HepG2 (cell line): ENCODE measurements around the gene MT1M. TPM values are rescaled to one million over a fixed set of nuclear protein-coding genes. Genes with fewer than 3 reads are reported as not detected.
A peak's percentile ranks its signal among the peaks of the same experiment; 100 is the strongest.

Source experiments
- HNF4G ChIP-seq, 2 experiments: sonication (generic) in 1 of 2; formaldehyde crosslinking in 1 of 2; IDR thresholded peaks; 2 replicates each; pipeline versions ENCODE4 v1.4.0 to v1.6.1; 2011 to 2020; ENCODE audit warnings: borderline replicate concordance in 2 of 2, low read depth in 2 of 2, mild to moderate bottlenecking in 2 of 2, low read length in 1 of 2, missing genetic modification reagents in 1 of 2, moderate library complexity in 1 of 2
- HOXA3 ChIP-seq: sonication (generic); formaldehyde crosslinking; IDR thresholded peaks from 2 replicates; pipeline ENCODE4 v1.5.0; 2020; ENCODE audit warnings: missing genetic modification reagents
- PCBP1 ChIP-seq: fragments of 200-400 bp; formaldehyde crosslinking; IDR thresholded peaks from 2 replicates; pipeline ENCODE4 v1.6.1; 2017; ENCODE audit warnings: mild to moderate bottlenecking, low read depth, low read length, borderline replicate concordance
- PHF8 ChIP-seq: sonication (generic); formaldehyde crosslinking; IDR thresholded peaks from 2 replicates; pipeline ENCODE4 v1.5.0; 2020; ENCODE audit warnings: missing genetic modification reagents
- SNAI1 ChIP-seq: sonication (generic); formaldehyde crosslinking; IDR thresholded peaks from 2 replicates; pipeline ENCODE4 v1.5.0; 2020; ENCODE audit warnings: mild to moderate bottlenecking, missing genetic modification reagents, borderline replicate concordance
- TEAD2 ChIP-seq: sonication (generic); formaldehyde crosslinking; IDR thresholded peaks from 2 replicates; pipeline ENCODE4 v1.9.0; 2021; ENCODE audit warnings: missing genetic modification reagents
- ZFP62 ChIP-seq: sonication (generic); formaldehyde crosslinking; IDR thresholded peaks from 2 replicates; pipeline ENCODE4 v1.4.0; 2020; ENCODE audit warnings: missing genetic modification reagents
- ZNF224 ChIP-seq: sonication (generic); formaldehyde crosslinking; IDR thresholded peaks from 2 replicates; pipeline ENCODE4 v1.5.0; 2020; ENCODE audit warnings: mild to moderate bottlenecking, missing genetic modification reagents
- ZNF552 ChIP-seq: sonication (generic); formaldehyde crosslinking; IDR thresholded peaks from 2 replicates; pipeline ENCODE4 v1.9.0; 2022; ENCODE audit warnings: missing genetic modification reagents, mild to moderate bottlenecking, borderline replicate concordance
- ZNF614 ChIP-seq: IDR thresholded peaks from 2 replicates; pipeline ENCODE4 v1.6.1; 2018; ENCODE audit warnings: missing biosample characterization, missing genetic modification reagents, inconsistent platforms, borderline replicate concordance
- ZSCAN31 ChIP-seq: sonication (generic); formaldehyde crosslinking; IDR thresholded peaks from 2 replicates; pipeline ENCODE4 v1.5.0; 2020; ENCODE audit warnings: low read depth, mild to moderate bottlenecking, missing genetic modification reagents
- polyA plus RNA-seq, 8 experiments: library from polyadenylated mRNA; depleted of rRNA in 3 of 8; stranded (reverse) in 7 of 8; unstranded in 1 of 8; fragments of >200 nt; fragmentation: Illumina TruSeq in 4 of 8; extraction: Trizol in 4 of 8; gene quantifications; 2 replicates each; pipeline versions ENCODE4 v1.2.1 to v1.2.3, GENCODE V29; 2011 to 2016; ENCODE audit warnings: low read depth in 4 of 8, missing spikeins in 1 of 8, mixed read lengths in 1 of 8; ENCODE audit not compliant: insufficient read depth in 1 of 8
- total RNA-seq, 5 experiments: library from RNA; depleted of rRNA; stranded (reverse); fragments of >200 nt; fragmentation: Illumina TruSeq; extraction: Trizol; gene quantifications; 2 replicates each; pipeline ENCODE4 v1.2.3, GENCODE V29; 2016; ENCODE audit warnings: low read depth in 1 of 5
- TF ChIP-seq, protein P1 (sequence below): IDR thresholded peaks from 2 replicates; pipeline ENCODE4 v1.6.1; 2016; ENCODE audit warnings: low read depth, missing genetic modification reagents, missing compliant biosample characterization
- TF ChIP-seq, protein P2 (sequence below): sonication (generic); formaldehyde crosslinking; IDR thresholded peaks from 2 replicates; pipeline ENCODE4 v1.4.0; 2020; ENCODE audit warnings: missing genetic modification reagents, borderline replicate concordance
- TF ChIP-seq, protein P3 (sequence below): IDR thresholded peaks from 2 replicates; pipeline ENCODE4 v1.4.0; 2020; ENCODE audit warnings: mild to moderate bottlenecking, missing genetic modification reagents

MT1M gene
- total and polyA plus RNA-seq, 2 of the 13 experiments (the other 11 are each of a cell fraction or from before 2014, with no cell fraction given) = 4.6 TPM; not detected in 1

DNA sequence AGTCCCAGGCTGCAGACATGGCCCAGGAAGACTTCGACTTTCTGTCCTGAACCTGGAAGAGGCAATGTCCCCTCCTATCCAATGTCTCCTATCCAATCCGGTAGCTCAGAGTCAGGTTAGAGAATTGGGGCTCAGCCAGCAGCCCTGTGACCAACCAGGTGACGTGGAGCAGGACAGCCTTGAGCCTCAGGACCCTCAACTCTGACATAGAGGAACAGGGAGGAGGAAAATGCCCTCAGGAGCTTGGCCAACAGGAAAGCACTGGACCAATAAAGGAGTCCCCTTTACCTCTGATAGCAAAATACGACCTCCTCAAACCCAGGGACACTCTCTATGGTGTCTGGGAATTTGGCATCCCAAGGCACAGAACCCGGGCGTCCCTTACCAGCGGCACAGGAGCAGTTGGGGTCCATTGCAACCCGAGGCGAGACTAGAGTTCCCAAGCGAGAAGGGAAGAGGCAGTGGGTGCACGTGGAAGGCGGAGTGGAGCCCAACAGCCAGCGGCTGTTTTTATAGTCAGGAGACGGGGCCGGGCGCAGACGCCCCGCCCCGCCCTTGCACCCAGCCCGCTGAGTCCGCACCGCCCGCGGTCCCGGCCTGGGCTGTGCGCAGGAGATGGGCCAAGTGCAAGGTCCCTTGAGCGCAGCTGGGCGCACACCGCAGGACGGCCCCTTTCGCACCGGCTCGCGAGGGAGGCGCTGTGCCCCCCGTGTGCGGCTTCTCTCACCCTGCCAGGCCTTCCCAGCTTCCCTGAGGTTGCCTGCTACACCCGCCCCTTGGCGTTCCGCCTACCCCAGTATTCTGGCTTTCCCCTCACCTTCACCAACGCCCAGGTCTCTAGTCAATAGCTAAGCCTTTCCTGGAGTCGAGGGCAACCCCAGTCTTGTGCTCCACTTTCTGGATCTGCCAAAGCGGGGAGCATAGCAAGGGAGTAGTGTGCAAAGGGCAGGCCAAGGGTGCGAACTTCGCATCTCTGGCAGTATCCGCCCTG lies 35.4 kb downstream of the MT1M start, which contains the start of gene MT1G (continued):
- TF ChIP-seq, protein P1, sequence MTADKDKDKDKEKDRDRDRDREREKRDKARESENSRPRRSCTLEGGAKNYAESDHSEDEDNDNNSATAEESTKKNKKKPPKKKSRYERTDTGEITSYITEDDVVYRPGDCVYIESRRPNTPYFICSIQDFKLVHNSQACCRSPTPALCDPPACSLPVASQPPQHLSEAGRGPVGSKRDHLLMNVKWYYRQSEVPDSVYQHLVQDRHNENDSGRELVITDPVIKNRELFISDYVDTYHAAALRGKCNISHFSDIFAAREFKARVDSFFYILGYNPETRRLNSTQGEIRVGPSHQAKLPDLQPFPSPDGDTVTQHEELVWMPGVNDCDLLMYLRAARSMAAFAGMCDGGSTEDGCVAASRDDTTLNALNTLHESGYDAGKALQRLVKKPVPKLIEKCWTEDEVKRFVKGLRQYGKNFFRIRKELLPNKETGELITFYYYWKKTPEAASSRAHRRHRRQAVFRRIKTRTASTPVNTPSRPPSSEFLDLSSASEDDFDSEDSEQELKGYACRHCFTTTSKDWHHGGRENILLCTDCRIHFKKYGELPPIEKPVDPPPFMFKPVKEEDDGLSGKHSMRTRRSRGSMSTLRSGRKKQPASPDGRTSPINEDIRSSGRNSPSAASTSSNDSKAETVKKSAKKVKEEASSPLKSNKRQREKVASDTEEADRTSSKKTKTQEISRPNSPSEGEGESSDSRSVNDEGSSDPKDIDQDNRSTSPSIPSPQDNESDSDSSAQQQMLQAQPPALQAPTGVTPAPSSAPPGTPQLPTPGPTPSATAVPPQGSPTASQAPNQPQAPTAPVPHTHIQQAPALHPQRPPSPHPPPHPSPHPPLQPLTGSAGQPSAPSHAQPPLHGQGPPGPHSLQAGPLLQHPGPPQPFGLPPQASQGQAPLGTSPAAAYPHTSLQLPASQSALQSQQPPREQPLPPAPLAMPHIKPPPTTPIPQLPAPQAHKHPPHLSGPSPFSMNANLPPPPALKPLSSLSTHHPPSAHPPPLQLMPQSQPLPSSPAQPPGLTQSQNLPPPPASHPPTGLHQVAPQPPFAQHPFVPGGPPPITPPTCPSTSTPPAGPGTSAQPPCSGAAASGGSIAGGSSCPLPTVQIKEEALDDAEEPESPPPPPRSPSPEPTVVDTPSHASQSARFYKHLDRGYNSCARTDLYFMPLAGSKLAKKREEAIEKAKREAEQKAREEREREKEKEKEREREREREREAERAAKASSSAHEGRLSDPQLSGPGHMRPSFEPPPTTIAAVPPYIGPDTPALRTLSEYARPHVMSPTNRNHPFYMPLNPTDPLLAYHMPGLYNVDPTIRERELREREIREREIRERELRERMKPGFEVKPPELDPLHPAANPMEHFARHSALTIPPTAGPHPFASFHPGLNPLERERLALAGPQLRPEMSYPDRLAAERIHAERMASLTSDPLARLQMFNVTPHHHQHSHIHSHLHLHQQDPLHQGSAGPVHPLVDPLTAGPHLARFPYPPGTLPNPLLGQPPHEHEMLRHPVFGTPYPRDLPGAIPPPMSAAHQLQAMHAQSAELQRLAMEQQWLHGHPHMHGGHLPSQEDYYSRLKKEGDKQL (CRISPR knock-in tag) = no peak
- TF ChIP-seq ZFP62 (CRISPR knock-in tag) (0 out of 2 replicates have a peak, but pooled peaks have one; percentile 61), PCBP1 (no peak), ZSCAN31 (no peak), ZNF614 (CRISPR knock-in tag) (no peak; the same call in 1 of the 2 replicates), PHF8 (CRISPR knock-in tag) (peak; percentile 45), HOXA3 (CRISPR knock-in tag) (peak; percentile 69; the same call in 1 of the 2 replicates), ZNF224 (CRISPR knock-in tag) (0 out of 2 replicates have a peak, but pooled peaks have one; percentile 22), HNF4G (IDR thresholded peaks at IDR 0.05; ENCODE audit: borderline replicate concordance, low read depth, low read length) (peak; percentile 19; the same call in 1 of the 2 replicates), HNF4G (CRISPR knock-in tag; IDR thresholded peaks at IDR 0.05; ENCODE audit: borderline replicate concordance, low read depth) (0 out of 2 replicates have a peak, but pooled peaks have one; percentile 43), SNAI1 (0 out of 2 replicates have a peak, but pooled peaks have one; percentile 45), TEAD2 (CRISPR knock-in tag) (0 out of 2 replicates have a peak, but pooled peaks have one; percentile 56), ZNF552 (CRISPR knock-in tag) (peak; percentile 29; the same call in 1 of the 2 replicates)
- TF ChIP-seq, protein P2, sequence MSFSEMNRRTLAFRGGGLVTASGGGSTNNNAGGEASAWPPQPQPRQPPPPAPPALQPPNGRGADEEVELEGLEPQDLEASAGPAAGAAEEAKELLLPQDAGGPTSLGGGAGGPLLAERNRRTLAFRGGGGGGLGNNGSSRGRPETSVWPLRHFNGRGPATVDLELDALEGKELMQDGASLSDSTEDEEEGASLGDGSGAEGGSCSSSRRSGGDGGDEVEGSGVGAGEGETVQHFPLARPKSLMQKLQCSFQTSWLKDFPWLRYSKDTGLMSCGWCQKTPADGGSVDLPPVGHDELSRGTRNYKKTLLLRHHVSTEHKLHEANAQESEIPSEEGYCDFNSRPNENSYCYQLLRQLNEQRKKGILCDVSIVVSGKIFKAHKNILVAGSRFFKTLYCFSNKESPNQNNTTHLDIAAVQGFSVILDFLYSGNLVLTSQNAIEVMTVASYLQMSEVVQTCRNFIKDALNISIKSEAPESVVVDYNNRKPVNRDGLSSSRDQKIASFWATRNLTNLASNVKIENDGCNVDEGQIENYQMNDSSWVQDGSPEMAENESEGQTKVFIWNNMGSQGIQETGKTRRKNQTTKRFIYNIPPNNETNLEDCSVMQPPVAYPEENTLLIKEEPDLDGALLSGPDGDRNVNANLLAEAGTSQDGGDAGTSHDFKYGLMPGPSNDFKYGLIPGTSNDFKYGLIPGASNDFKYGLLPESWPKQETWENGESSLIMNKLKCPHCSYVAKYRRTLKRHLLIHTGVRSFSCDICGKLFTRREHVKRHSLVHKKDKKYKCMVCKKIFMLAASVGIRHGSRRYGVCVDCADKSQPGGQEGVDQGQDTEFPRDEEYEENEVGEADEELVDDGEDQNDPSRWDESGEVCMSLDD (CRISPR knock-in tag) = no peak
- TF ChIP-seq, protein P3, sequence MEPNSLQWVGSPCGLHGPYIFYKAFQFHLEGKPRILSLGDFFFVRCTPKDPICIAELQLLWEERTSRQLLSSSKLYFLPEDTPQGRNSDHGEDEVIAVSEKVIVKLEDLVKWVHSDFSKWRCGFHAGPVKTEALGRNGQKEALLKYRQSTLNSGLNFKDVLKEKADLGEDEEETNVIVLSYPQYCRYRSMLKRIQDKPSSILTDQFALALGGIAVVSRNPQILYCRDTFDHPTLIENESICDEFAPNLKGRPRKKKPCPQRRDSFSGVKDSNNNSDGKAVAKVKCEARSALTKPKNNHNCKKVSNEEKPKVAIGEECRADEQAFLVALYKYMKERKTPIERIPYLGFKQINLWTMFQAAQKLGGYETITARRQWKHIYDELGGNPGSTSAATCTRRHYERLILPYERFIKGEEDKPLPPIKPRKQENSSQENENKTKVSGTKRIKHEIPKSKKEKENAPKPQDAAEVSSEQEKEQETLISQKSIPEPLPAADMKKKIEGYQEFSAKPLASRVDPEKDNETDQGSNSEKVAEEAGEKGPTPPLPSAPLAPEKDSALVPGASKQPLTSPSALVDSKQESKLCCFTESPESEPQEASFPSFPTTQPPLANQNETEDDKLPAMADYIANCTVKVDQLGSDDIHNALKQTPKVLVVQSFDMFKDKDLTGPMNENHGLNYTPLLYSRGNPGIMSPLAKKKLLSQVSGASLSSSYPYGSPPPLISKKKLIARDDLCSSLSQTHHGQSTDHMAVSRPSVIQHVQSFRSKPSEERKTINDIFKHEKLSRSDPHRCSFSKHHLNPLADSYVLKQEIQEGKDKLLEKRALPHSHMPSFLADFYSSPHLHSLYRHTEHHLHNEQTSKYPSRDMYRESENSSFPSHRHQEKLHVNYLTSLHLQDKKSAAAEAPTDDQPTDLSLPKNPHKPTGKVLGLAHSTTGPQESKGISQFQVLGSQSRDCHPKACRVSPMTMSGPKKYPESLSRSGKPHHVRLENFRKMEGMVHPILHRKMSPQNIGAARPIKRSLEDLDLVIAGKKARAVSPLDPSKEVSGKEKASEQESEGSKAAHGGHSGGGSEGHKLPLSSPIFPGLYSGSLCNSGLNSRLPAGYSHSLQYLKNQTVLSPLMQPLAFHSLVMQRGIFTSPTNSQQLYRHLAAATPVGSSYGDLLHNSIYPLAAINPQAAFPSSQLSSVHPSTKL (CRISPR knock-in tag) = peak; percentile 18; the same call in 1 of the 2 replicates
